HUES48 (cell line): ENCODE data around the gene CCDC146.
"Not testable (repeated sequence)": the region's sequence is repeated elsewhere in the genome, so short reads cannot be mapped to it uniquely, and the experiment has no call there.

Source experiments
- H3K27ac ChIP-seq: one replicate; pipeline ENCODE4 v1.7.0; 2013; ENCODE audit warnings: low read depth, low read length, inconsistent platforms
- H3K27me3 ChIP-seq: 2 replicates; pipeline ENCODE4 v1.6.1; 2013; ENCODE audit warnings: mild to moderate bottlenecking, low read length; ENCODE audit not compliant: control insufficient read depth, insufficient read depth
- H3K36me3 ChIP-seq: 2 replicates; pipeline ENCODE4 v1.6.1; 2013; ENCODE audit warnings: low read length; ENCODE audit not compliant: control insufficient read depth, insufficient read depth
- H3K4me1 ChIP-seq: 2 replicates; pipeline ENCODE4 v1.6.1; 2013; ENCODE audit warnings: mild to moderate bottlenecking, low read length; ENCODE audit not compliant: control insufficient read depth, insufficient read depth
- H3K4me3 ChIP-seq: 2 replicates; pipeline ENCODE4 v1.5.1; 2013; ENCODE audit warnings: mild to moderate bottlenecking, low read depth, low read length
- H3K9ac ChIP-seq: 2 replicates; pipeline ENCODE4 v1.6.1; 2013; ENCODE audit warnings: mild to moderate bottlenecking, low read depth, low read length, moderate library complexity
- H3K9me3 ChIP-seq: 2 replicates; pipeline ENCODE4 v1.6.1; 2013; ENCODE audit warnings: low read length; ENCODE audit not compliant: control insufficient read depth, insufficient read depth

The CCDC146 gene

GRCh38 chr7:77226357-77226839 lies 104.0 kb downstream of the CCDC146 start:
- no peak overlapping the region for H3K4me3 ChIP-seq
- H3K9me3 ChIP-seq = no peaks in the 10 kb centered on the region
- H3K27me3 ChIP-seq = no peaks in the 10 kb centered on the region
- no peaks in the 10 kb centered on the region for H3K36me3 ChIP-seq
- no peak overlapping the region for H3K27ac ChIP-seq
- no peak overlapping the region for H3K9ac ChIP-seq
- H3K4me1 ChIP-seq = no peaks in the 10 kb centered on the region

GRCh38 chr7:77228795-77229194 lies 106.4 kb downstream of the CCDC146 start:
- not testable (repeated sequence) for H3K36me3 ChIP-seq, H3K9me3 ChIP-seq, H3K9ac ChIP-seq, H3K27ac ChIP-seq, H3K4me3 ChIP-seq, H3K27me3 ChIP-seq, H3K4me1 ChIP-seq

DNA sequence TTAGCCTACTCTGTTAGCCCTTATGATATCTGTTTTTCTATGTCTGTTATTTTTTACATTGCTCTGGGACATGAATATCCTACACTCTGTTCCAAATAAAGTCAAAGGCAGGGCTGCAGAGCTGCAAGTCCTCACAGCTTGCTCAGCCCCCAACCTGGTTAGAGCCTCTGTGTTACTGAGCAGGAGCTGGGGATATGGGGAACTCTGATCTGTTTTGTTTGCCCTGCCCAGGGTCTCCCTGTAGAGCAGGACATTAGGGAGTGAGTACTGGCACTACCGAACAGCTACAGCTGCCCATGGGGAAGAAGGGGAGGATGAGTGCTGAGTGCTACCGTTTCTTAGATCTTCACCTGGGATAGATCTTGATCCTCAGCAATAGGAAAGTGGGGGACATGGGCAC lies 110.1 kb downstream of the CCDC146 start:
- Histone ChIP-seq H3K27ac (no peak overlapping the region), H3K9me3 (no peaks in the 10 kb centered on the region), H3K36me3 (no peaks in the 10 kb centered on the region), H3K4me3 (no peak overlapping the region), H3K4me1 (peaks cover 4% of the 10 kb centered on the region; the same call in 1 of the 2 replicates), H3K9ac (no peak overlapping the region), H3K27me3 (no peaks in the 10 kb centered on the region)

GRCh38 chr7:77235276-77235675 lies 112.9 kb downstream of the CCDC146 start:
- no peaks in the 10 kb centered on the region for H3K9me3 ChIP-seq
- no peak overlapping the region for H3K27ac ChIP-seq
- H3K27me3 ChIP-seq = no peaks in the 10 kb centered on the region
- peaks cover 4% of the 10 kb centered on the region; the same call in 1 of the 2 replicates for H3K4me1 ChIP-seq
- H3K4me3 ChIP-seq = no peak overlapping the region
- no peak overlapping the region for H3K9ac ChIP-seq
- H3K36me3 ChIP-seq = no peaks in the 10 kb centered on the region

- no peaks in the 10 kb centered on the region for H3K27me3 ChIP-seq
- peaks cover 18% of the 10 kb centered on the region for H3K4me1 ChIP-seq
- no peak overlapping the region for H3K9ac ChIP-seq
- H3K4me3 ChIP-seq = no peak overlapping the region
- H3K9me3 ChIP-seq = no peaks in the 10 kb centered on the region
- no peaks in the 10 kb centered on the region for H3K36me3 ChIP-seq
- H3K27ac ChIP-seq = no peak overlapping the region
Measured at GRCh38 chr7:77238703-77239136, 116.3 kb downstream of the CCDC146 start.

DNA sequence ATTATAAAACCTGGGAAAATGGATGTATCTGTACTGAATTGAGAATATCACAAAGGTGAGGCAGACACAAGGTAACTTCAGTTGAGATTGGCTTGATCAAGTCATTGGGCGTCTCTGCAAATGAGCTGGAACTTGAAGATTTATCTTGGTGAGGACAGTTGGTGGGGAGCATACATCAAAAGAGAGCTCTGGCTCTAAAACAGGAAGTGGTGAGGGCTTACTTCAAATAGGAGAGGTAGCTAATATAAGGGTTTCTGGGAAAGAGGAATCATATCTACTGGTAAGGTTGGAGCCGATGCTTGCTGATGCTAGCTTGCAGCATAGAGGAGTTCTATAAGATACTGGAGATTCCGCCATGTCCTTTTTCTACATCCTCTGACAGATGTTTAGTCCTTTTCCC lies 117.1 kb downstream of the CCDC146 start:
- H3K9me3 ChIP-seq = no peaks in the 10 kb centered on the region
- H3K4me1 ChIP-seq = peaks cover 18% of the 10 kb centered on the region
- no peak overlapping the region for H3K4me3 ChIP-seq
- H3K9ac ChIP-seq = no peak overlapping the region
- H3K27ac ChIP-seq = no peak overlapping the region
- H3K36me3 ChIP-seq = no peaks in the 10 kb centered on the region
- no peaks in the 10 kb centered on the region for H3K27me3 ChIP-seq

DNA sequence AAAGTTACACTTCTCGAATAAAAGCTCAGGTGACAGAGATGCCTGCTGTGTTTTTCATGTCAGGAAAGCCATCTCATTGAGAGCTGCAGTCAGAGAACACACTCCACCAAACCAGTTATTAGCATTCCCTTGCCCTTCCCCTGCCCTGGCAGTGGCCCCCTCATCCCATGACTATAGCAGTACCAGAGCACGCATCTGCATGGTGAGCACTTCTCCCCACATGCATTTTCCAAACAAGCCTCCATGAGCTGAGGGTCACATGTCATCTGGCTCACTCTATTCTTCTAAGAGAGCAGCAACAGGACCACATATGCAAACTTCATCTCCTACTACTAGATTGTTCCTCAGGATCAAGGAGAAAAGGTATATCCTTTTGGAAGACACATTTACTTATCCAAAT lies 119.7 kb downstream of the CCDC146 start:
- Histone ChIP-seq H3K27me3 (no peaks in the 10 kb centered on the region), H3K9ac (no peak overlapping the region), H3K9me3 (no peaks in the 10 kb centered on the region), H3K4me3 (no peak overlapping the region), H3K36me3 (no peaks in the 10 kb centered on the region), H3K27ac (no peak overlapping the region), H3K4me1 (peaks cover 18% of the 10 kb centered on the region)

DNA sequence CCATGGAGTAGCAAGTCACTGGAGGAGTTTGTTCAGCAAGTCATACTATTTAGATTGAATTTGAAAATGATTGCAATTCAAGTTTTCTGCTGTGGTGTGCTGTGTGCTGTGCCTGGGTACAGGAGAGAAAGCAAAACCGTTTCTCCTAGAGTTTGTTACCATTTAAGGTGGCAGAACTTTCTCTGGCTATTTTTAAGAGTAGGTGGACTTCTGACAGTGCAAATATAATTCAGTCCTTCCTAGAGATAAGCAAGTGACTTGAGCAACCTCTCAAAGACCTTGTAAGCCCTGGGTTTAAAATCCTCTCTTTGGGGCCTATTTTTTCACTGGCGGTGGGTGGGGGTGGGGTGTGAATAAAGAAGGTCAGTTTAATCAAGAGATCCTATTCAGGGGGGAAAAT lies 120.1 kb downstream of the CCDC146 start:
- no peaks in the 10 kb centered on the region for H3K36me3 ChIP-seq
- no peaks in the 10 kb centered on the region for H3K9me3 ChIP-seq
- no peak overlapping the region for H3K27ac ChIP-seq
- H3K27me3 ChIP-seq = no peaks in the 10 kb centered on the region
- H3K4me3 ChIP-seq = no peak overlapping the region
- no peak overlapping the region for H3K9ac ChIP-seq
- H3K4me1 ChIP-seq = peaks cover 18% of the 10 kb centered on the region

- Histone ChIP-seq H3K36me3 (no peaks in the 10 kb centered on the region), H3K4me1 (peaks cover 18% of the 10 kb centered on the region), H3K4me3 (no peak overlapping the region), H3K9me3 (no peaks in the 10 kb centered on the region), H3K27ac (no peak overlapping the region), H3K9ac (no peak overlapping the region), H3K27me3 (no peaks in the 10 kb centered on the region)
Measured at GRCh38 chr7:77244222-77244934, 122.0 kb downstream of the CCDC146 start.

GRCh38 chr7:77245015-77245755 lies 122.8 kb downstream of the CCDC146 start:
- Histone ChIP-seq H3K9ac (no peak overlapping the region), H3K27ac (no peak overlapping the region), H3K9me3 (no peaks in the 10 kb centered on the region)

GRCh38 chr7:77246026-77246640 lies 123.7 kb downstream of the CCDC146 start:
- no peaks in the 10 kb centered on the region for H3K27me3 ChIP-seq
- no peak overlapping the region for H3K9ac ChIP-seq
- no peaks in the 10 kb centered on the region for H3K36me3 ChIP-seq
- H3K27ac ChIP-seq = no peak overlapping the region
- H3K4me1 ChIP-seq = peaks cover 18% of the 10 kb centered on the region
- H3K4me3 ChIP-seq = no peak overlapping the region
- H3K9me3 ChIP-seq = no peaks in the 10 kb centered on the region

More at GRCh38 chr7:77245015-77245755, 122.8 kb downstream of the CCDC146 start:
- Histone ChIP-seq H3K36me3 (no peaks in the 10 kb centered on the region), H3K4me3 (no peak overlapping the region), H3K4me1 (peaks cover 18% of the 10 kb centered on the region), H3K27me3 (no peaks in the 10 kb centered on the region)
